Naive thymus-derived CD4-positive, alpha-beta T cell (primary cell): ENCODE results near the gene LEMD3. TPM values are rescaled to one million over a fixed set of nuclear protein-coding genes. Genes with fewer than 3 reads are reported as not detected.

ENCODE experiments used
- ATAC-seq: fragments of 150-1000 bp; cut with Tn5 transposase; 2 replicates; pipeline ENCODE4 v1.10.0; 2021; ENCODE audit warnings: mild to moderate bottlenecking, moderate library complexity
- CTCF ChIA-PET: fragments of 350-600 bp; sonication (Branson Sonifier 250); formaldehyde crosslinking; loops from one replicate; lab custom pipeline; 2021; ENCODE audit warnings: antibody characterized with exemption; lab: Charles Lee
- POLR2A ChIA-PET: fragments of 350-600 bp; sonication (Branson Sonifier 250); formaldehyde crosslinking; loops from one replicate; lab custom pipeline; 2021; ENCODE audit warnings: antibody characterized with exemption, inconsistent platforms; lab: Charles Lee
- DNase-seq, 9 donors: peaks; one replicate each; pipeline versions ENCODE4 v3.0.0 to v3.0.0-alpha.2; 2020 to 2022; ENCODE audit warnings: mixed read lengths in 1 of 9
- H3K27ac ChIP-seq: one replicate; pipeline ENCODE4 v1.7.0; 2013; ENCODE audit warnings: mild to moderate bottlenecking, low read depth, low read length, moderate library complexity
- H3K27me3 ChIP-seq, 2 donors: one replicate each; pipeline ENCODE4 v1.7.0; 2013; ENCODE audit warnings: low read length in 2 of 2, mild to moderate bottlenecking in 2 of 2, moderate library complexity in 2 of 2; ENCODE audit not compliant: control insufficient read depth in 2 of 2, insufficient read depth in 2 of 2
- H3K36me3 ChIP-seq, 3 experiments: 1 replicate in 2 of 3; 2 replicates in 1 of 3; pipeline ENCODE4 v1.7.0; 2013; ENCODE audit warnings: low read length in 3 of 3, mild to moderate bottlenecking in 3 of 3, moderate library complexity in 1 of 3; ENCODE audit not compliant: insufficient read depth in 3 of 3, control insufficient read depth in 2 of 3
- H3K4me1 ChIP-seq, 2 donors: one replicate each; pipeline ENCODE4 v1.7.0; 2013; ENCODE audit warnings: low read length in 2 of 2, mild to moderate bottlenecking in 2 of 2, moderate library complexity in 1 of 2; ENCODE audit not compliant: control insufficient read depth in 2 of 2, insufficient read depth in 2 of 2
- H3K4me3 ChIP-seq: 2 replicates; pipeline ENCODE4 v1.7.0; 2013; ENCODE audit warnings: mild to moderate bottlenecking, low read length
- H3K9me3 ChIP-seq, 3 experiments: 1 replicate in 2 of 3; 2 replicates in 1 of 3; pipeline ENCODE4 v1.7.0; 2013; ENCODE audit warnings: low read length in 3 of 3; ENCODE audit not compliant: control insufficient read depth in 2 of 3
- H3K27ac Mint-ChIP-seq, 9 donors: one replicate each; pipeline ENCODE4 v1.8.0; 2020 to 2022; ENCODE audit warnings: mixed read lengths in 9 of 9, mild to moderate bottlenecking in 8 of 9, moderate library complexity in 5 of 9, inconsistent platforms in 2 of 9
- H3K27me3 Mint-ChIP-seq, 5 donors: one replicate each; pipeline ENCODE4 v1.8.0; 2021 to 2022; ENCODE audit warnings: mixed read lengths in 5 of 5, mild to moderate bottlenecking in 1 of 5
- H3K36me3 Mint-ChIP-seq, 5 donors: one replicate each; pipeline ENCODE4 v1.8.0; 2020 to 2022; ENCODE audit warnings: mixed read lengths in 5 of 5, mild to moderate bottlenecking in 3 of 5, inconsistent platforms in 1 of 5
- H3K4me1 Mint-ChIP-seq, 7 donors: one replicate each; pipeline ENCODE4 v1.8.0; 2020 to 2022; ENCODE audit warnings: mixed read lengths in 7 of 7, mild to moderate bottlenecking in 3 of 7, inconsistent platforms in 1 of 7
- H3K4me3 Mint-ChIP-seq, 10 donors: one replicate each; pipeline ENCODE4 v1.8.0; 2020 to 2022; ENCODE audit warnings: mild to moderate bottlenecking in 10 of 10, mixed read lengths in 10 of 10, moderate library complexity in 6 of 10, inconsistent platforms in 2 of 10
- H3K9me3 Mint-ChIP-seq, 11 donors: one replicate each; pipeline ENCODE4 v1.8.0; 2020 to 2022; ENCODE audit warnings: mixed read lengths in 11 of 11, mild to moderate bottlenecking in 4 of 11, inconsistent platforms in 1 of 11, moderate library complexity in 1 of 11
- intact Hi-C, 2 donors: fragments of 100-400 bp; cut with micrococcal nuclease; formaldehyde crosslinking; loops; one replicate each; pipeline ENCODE4 v1.15.1; 2023
- polyA plus RNA-seq, 2 donors: library from polyadenylated mRNA; unstranded; fragments of 300-500 nt; fragmentation: Illumina TruSeq; gene quantifications; one replicate each; pipeline ENCODE4 v1.2.3, GENCODE V29; 2021
- total RNA-seq, 6 experiments: library from RNA in 5 of 6; stranded (reverse) in 5 of 6; gene quantifications; 1 replicate in 5 of 6; 2 replicates in 1 of 6; pipeline ENCODE4 v1.2.3 and lab custom pipeline; 2021 to 2026

Gene LEMD3
- total and polyA plus RNA-seq, 7 experiments from 2014 or later = 33.3 to 60.1 (median 52.2) TPM

DNA sequence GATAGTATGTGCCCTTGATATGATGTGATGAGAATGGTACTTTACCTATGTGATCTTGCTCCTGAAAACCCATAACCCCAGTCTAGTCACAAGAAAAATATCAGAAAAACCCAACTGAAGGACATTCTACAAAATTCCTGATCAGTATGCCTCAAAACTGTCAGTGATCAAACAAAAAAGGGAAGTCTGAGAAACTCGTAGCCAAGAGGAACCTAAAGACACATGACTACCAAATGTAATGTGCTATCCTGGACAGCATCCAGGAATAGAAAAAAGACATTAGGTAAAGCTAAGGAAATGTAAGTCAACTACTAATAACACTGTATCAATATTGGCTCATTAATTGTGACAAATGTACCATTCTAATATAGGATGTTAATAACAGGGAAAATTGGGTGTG is 44.1 kb upstream of the LEMD3 start:
- no peaks in the 10 kb centered on the region for H3K36me3 Mint-ChIP-seq
- H3K9me3 Mint-ChIP-seq = peaks cover 0 to 2% (median 0%) of the 10 kb centered on the region in 11 donors
- peaks cover 22 to 43% (median 40%) of the 10 kb centered on the region in 5 donors for H3K27me3 Mint-ChIP-seq
- ATAC-seq (no peak), DNase-seq (no peak)
- no peak overlapping the region for H3K4me3 Mint-ChIP-seq
- Histone ChIP-seq H3K27ac (no peak overlapping the region), H3K9me3 (no peaks in the 10 kb centered on the region), H3K4me3 (no peak overlapping the region), H3K4me1 (no peaks in the 10 kb centered on the region), H3K36me3 (no peaks in the 10 kb centered on the region), H3K27me3 (peaks cover 0 to 6% of the 10 kb centered on the region in 2 donors)
- no peak overlapping the region for H3K27ac Mint-ChIP-seq
- intact Hi-C loops = no loop called here
- ChIA-PET POLR2A (no interaction called here), CTCF (no interaction called here)
- peaks cover 0 to 12% (median 8%) of the 10 kb centered on the region in 7 donors for H3K4me1 Mint-ChIP-seq

DNA sequence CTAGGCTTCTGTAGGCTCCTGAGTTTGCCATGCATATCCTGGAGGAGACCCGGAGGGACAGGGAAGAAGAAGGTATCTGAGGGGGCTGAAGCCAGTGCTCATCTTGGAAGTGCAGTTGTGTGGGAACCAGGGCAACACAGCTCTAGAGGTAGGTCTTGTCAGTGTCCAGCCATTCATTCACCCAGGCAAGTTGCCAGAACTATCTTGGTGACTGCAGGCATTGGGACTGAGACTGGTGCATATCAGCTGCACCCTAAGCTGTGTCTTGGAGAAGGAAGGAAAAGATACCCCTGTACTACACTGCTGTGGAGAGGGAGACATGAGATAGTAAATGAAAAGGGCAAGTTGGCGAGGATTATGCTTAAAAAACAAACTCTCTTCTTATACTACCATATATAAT is 43.4 kb upstream of the LEMD3 start:
- ChIA-PET CTCF (no interaction called here), POLR2A (no interaction called here)
- H3K36me3 ChIP-seq = no peaks in the 10 kb centered on the region
- H3K36me3 Mint-ChIP-seq = no peaks in the 10 kb centered on the region
- H3K4me1 Mint-ChIP-seq = peaks cover 0 to 7% (median 5%) of the 10 kb centered on the region in 7 donors
- H3K4me1 ChIP-seq = no peaks in the 10 kb centered on the region
- intact Hi-C loops = no loop called here
- no peak overlapping the region for H3K27ac ChIP-seq
- H3K9me3 ChIP-seq = no peaks in the 10 kb centered on the region
- H3K4me3 ChIP-seq = no peak overlapping the region
- peaks cover 15 to 40% (median 35%) of the 10 kb centered on the region in 5 donors for H3K27me3 Mint-ChIP-seq
- ATAC-seq (no peak), DNase-seq (no peak)
- peaks cover 0 to under 1% of the 10 kb centered on the region in 2 donors for H3K27me3 ChIP-seq
- H3K9me3 Mint-ChIP-seq = peaks cover 0 to 2% (median 0%) of the 10 kb centered on the region in 11 donors
- no peak overlapping the region for H3K27ac Mint-ChIP-seq
- H3K4me3 Mint-ChIP-seq = no peak overlapping the region

DNA sequence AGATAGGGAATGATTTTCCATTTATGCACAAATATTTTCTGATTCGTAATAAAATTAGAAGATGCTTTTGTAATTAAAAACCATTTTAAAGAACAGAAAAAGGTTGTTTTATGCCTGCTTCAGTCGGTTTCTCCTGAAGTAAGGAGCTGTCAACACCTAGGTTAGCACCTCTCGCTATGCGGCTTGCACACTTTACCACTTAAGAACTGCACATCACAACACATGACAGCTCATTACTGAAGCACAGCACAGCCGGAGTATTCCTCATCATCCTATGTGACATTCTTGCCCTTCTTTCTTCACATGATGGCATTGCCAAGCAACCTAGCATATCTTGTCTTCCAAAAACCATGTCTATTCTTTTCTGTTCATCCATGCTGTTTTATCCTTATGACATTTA is 42.9 kb upstream of the LEMD3 start:
- intact Hi-C loops = no loop called here
- Mint-ChIP-seq H3K4me1 (peaks cover 0 to 6% (median 5%) of the 10 kb centered on the region in 7 donors), H3K36me3 (no peaks in the 10 kb centered on the region), H3K27ac (no peak overlapping the region), H3K4me3 (no peak overlapping the region), H3K27me3 (peaks cover 18 to 45% (median 35%) of the 10 kb centered on the region in 5 donors), H3K9me3 (peaks cover 0 to 2% (median 0%) of the 10 kb centered on the region in 11 donors)
- ChIA-PET POLR2A (no interaction called here), CTCF (no interaction called here)
- DNase-seq (no peak), ATAC-seq (no peak)
- Histone ChIP-seq H3K9me3 (no peaks in the 10 kb centered on the region), H3K4me1 (no peaks in the 10 kb centered on the region), H3K27me3 (no peaks in the 10 kb centered on the region), H3K36me3 (no peaks in the 10 kb centered on the region), H3K27ac (no peak overlapping the region), H3K4me3 (no peak overlapping the region)

GRCh38 chr12:65133879-65134278 is 35.5 kb upstream of the LEMD3 start:
- Mint-ChIP-seq H3K27ac (no peak overlapping the region), H3K9me3 (peaks cover 0 to 23% (median 10%) of the 10 kb centered on the region in 11 donors), H3K4me1 (peaks cover 0 to 2% (median 0%) of the 10 kb centered on the region in 7 donors), H3K4me3 (no peak overlapping the region), H3K36me3 (peaks cover 0 to 6% (median 4%) of the 10 kb centered on the region in 5 donors), H3K27me3 (peaks cover 16 to 48% (median 29%) of the 10 kb centered on the region in 5 donors)
- H3K27ac ChIP-seq = no peak overlapping the region
- no peak for DNase-seq
- ATAC-seq = no peak
- no peaks in the 10 kb centered on the region for H3K27me3 ChIP-seq
- POLR2A ChIA-PET = no interaction called here
- CTCF ChIA-PET = no interaction called here
- H3K4me3 ChIP-seq = no peak overlapping the region
- H3K36me3 ChIP-seq = no peaks in the 10 kb centered on the region
- no peaks in the 10 kb centered on the region for H3K4me1 ChIP-seq
- H3K9me3 ChIP-seq = no peaks in the 10 kb centered on the region
- intact Hi-C loops = no loop called here

- POLR2A ChIA-PET = no interaction called here
- peaks cover 2 to 22% (median 8%) of the 10 kb centered on the region in 11 donors for H3K9me3 Mint-ChIP-seq
- H3K4me1 Mint-ChIP-seq = peaks cover 0 to 3% (median 0%) of the 10 kb centered on the region in 7 donors
- Histone ChIP-seq H3K27ac (no peak overlapping the region), H3K4me3 (no peak overlapping the region), H3K36me3 (no peaks in the 10 kb centered on the region), H3K9me3 (no peaks in the 10 kb centered on the region), H3K27me3 (no peaks in the 10 kb centered on the region), H3K4me1 (no peaks in the 10 kb centered on the region)
- peaks cover 13 to 62% (median 30%) of the 10 kb centered on the region in 5 donors for H3K27me3 Mint-ChIP-seq
- H3K36me3 Mint-ChIP-seq = peaks cover 0 to 6% (median 4%) of the 10 kb centered on the region in 5 donors
- no peak overlapping the region for H3K4me3 Mint-ChIP-seq
- intact Hi-C loops = no loop called here
- DNase-seq (no peak), ATAC-seq (no peak)
- no peak overlapping the region for H3K27ac Mint-ChIP-seq
- CTCF ChIA-PET = interaction anchor here (0.6 kb wide), 1 partner anchor 762 kb away, joined by 3 read pairs; no protein-coding TSS in a partner anchor
Measured at GRCh38 chr12:65139389-65139788, 30.0 kb upstream of the LEMD3 start.

DNA sequence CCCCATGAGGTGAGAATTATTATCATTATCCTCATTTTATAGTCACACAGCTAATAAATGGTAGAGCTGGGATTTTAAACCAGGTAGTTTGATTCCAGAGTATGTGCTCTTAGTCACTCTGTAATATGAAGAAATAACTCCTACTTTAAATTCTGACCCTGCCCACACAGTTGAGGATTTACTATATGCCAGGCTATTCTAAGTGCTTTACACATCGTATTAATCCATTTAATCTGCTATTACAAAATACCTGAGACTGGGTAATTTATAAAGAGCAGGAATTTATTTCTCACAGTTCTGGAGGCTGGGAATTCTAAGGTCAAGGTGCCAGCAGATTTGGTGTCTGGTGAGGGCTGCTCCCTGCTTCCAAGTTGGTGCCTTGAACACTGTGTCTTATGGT is 28.6 kb upstream of the LEMD3 start:
- CTCF ChIA-PET = no interaction called here
- no peaks in the 10 kb centered on the region for H3K9me3 ChIP-seq
- H3K4me1 ChIP-seq = no peaks in the 10 kb centered on the region
- H3K27ac ChIP-seq = no peak overlapping the region
- Mint-ChIP-seq H3K4me1 (peaks cover 0 to 3% (median 0%) of the 10 kb centered on the region in 7 donors), H3K27me3 (peaks cover 13 to 72% (median 30%) of the 10 kb centered on the region in 5 donors), H3K27ac (no peak overlapping the region), H3K36me3 (peaks cover 0 to 6% (median 4%) of the 10 kb centered on the region in 5 donors), H3K4me3 (no peak overlapping the region), H3K9me3 (peaks cover 2 to 11% (median 6%) of the 10 kb centered on the region in 11 donors)
- intact Hi-C loops = no loop called here
- ATAC-seq (no peak), DNase-seq (no peak)
- POLR2A ChIA-PET = no interaction called here
- no peaks in the 10 kb centered on the region for H3K27me3 ChIP-seq
- no peak overlapping the region for H3K4me3 ChIP-seq
- H3K36me3 ChIP-seq = no peaks in the 10 kb centered on the region

- Mint-ChIP-seq H3K4me1 (no peaks in the 10 kb centered on the region), H3K4me3 (no peak overlapping the region), H3K27ac (no peak overlapping the region), H3K36me3 (peaks cover 0 to 1% (median 0%) of the 10 kb centered on the region in 5 donors), H3K9me3 (no peaks in the 10 kb centered on the region), H3K27me3 (peaks cover 26 to 65% (median 37%) of the 10 kb centered on the region in 5 donors)
- ChIA-PET CTCF (no interaction called here), POLR2A (no interaction called here)
- Histone ChIP-seq H3K4me1 (no peaks in the 10 kb centered on the region), H3K36me3 (no peaks in the 10 kb centered on the region), H3K27ac (no peak overlapping the region), H3K9me3 (no peaks in the 10 kb centered on the region), H3K4me3 (no peak overlapping the region), H3K27me3 (no peaks in the 10 kb centered on the region)
- intact Hi-C loops = no loop called here
- DNase-seq (no peak), ATAC-seq (no peak)
Measured at GRCh38 chr12:65147312-65147905, 22.0 kb upstream of the LEMD3 start.
